Measurements from ENCODE around the gene CHURC1.

The CHURC1 gene

DNA sequence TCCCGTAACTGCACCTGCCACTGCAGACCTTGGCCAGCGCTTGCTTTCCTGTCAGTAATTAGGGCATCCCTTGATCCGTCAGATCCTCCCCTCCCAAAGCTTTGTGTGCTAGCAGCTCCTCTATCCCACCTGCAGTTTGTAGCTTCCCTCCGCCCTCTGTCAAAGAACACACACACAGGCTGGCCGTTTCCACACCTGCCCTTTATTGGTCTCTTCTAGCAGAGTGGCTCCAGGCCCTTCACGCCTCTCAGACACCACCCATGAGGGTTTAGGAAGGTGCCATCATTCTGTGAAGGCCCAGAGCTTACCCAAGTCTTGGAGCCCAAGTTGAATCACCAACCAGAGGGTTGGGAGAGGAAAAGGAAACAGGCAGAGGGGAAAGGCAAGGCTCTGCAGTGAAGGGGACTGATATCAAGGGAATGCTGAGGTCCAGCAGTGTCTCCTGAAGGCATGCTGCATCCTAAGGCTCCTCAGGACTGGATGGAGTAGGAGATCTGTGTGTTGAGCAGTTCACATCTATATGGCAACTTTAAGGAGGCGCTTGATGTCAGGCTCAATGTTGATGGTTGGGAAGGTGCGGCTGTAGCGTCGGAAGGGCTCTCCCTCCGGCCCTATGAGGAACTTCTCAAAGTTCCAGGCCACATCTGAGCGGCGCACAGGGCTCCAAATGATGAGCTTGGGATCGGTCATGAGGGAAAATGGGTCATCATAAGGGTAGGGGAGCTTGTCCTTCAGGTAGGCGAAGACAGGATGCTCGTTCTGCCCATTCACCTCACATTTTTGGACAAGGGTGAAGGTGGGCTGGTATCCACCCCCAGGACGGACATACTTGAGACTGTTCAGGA is 24.9 kb downstream of the CHURC1 start:
- no peak for DNase-seq (ENCODE audit: low read depth)

DNA sequence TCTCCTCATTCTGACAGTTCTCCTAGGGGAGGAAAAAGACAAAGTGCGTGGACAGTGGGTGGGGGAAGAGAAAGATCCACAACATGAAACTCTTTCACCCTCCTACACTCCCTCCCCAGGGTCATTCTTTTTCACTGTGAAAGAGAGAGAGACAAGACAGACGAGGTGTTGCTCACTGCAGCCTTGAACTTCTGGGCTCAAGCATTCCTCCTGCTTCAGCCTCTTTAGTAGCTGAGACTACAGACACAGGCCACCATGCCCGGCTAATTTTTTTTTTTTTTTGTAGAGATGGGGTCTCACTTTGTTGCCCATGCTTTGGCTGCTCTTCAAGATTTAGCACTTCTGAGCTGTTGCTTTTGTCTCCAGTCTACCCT is 25.5 kb downstream of the CHURC1 start:
- no peak for DNase-seq (ENCODE audit: low read depth)

DNA sequence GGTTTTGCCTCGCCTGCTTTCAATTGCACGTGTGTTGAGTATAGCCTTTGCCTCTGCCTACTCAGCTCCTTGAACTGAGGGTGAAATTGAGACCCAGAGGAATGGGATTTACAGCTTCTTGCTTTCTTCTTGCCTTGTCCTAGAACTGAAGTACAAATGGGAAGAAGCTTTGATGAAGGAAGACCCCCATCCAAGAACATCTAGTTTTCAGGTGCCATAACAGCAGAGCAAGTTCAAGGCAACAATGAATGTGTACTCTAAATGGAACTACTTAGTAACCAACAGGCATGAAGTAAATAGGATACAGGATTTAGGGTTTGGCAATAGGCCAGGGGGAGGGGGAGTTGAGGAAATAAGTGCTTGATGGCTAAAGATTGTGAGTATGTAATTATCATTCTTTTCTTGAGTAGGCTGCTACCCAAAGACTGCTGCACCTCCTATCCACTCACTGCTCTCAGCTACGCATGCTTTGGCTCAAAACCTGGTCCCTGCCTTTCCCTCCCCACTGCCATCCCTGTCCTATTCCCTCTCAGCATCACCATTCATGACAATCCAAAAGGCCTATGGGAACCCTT is 26.2 kb downstream of the CHURC1 start:
- DNase-seq (ENCODE audit: low read depth): no peak

DNA sequence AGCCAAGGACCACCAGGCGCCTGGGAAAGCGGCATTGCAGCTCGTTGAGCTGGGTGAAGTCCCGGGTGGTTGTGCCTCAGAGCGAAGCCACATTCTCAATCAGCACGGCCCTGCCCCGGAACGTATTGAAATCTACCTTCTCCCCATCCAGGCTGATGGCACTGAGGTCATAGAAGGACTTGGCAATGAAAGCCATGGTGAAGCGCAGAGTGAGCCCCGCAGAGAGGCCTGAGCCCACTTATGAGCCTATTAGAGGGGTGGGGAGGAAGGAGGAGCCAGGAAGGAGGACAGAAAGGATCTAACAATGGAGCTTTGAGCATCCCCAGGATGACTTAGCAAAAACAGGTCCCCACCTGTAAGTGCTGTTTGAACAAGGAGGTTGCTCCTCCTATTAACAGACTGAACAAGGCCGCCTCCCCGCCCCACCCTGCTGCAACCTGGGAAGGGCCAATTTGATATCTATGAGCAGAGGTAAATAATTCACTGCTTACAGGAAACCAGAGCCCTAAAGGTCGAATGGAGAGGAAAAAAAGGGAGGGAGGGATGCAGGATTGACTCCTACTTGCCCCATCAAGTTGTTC is 28.4 kb downstream of the CHURC1 start, which contains the start of gene GPX2:
Gene GPX2 (minus strand): TSS at position 215 of the 581 bp plus-strand sequence. CDS start 19 bp downstream, at position 196.
- no peak for DNase-seq (ENCODE audit: low read depth)

DNA sequence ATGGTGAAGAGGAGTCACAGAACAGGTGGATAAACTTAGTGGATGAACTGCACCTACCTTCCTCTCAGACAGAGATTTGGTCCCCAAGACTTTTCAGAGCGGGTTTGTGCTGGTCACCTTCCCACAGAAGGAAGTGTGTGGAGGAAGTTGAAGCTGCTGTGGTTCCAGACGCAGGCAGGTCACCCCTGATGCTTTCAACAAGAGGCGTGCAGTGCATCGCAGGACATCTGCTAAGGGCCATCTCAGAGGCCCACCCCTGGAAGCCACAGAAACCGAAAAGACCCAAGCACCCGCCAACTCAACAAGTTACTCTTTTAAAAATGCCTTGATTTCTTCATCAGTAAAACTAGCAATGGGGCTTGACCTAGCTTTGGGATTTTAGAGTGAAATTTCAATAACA is 29.3 kb downstream of the CHURC1 start:
- no peak for DNase-seq (ENCODE audit: low read depth)

DNA sequence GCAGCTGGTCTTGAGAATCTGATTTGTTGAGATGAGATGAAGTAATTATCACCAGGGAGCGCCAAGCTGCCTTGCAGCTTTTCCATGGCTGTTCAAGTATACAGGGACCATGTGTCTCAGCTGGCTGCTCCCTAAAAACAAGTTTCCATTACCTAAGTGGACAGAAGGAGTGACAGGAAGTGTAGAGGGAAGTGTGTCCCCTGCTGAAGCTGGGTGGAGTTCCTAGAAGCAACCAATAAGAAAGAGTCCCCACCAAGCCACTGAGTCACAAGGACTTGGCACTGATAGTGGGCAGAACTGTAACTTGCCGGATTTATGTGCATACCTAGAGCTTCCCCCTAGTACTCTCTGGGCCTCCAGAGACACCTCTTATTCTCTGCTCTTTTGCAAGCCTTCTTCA is 29.8 kb downstream of the CHURC1 start:
- DNase-seq (ENCODE audit: low read depth): no peak

DNA sequence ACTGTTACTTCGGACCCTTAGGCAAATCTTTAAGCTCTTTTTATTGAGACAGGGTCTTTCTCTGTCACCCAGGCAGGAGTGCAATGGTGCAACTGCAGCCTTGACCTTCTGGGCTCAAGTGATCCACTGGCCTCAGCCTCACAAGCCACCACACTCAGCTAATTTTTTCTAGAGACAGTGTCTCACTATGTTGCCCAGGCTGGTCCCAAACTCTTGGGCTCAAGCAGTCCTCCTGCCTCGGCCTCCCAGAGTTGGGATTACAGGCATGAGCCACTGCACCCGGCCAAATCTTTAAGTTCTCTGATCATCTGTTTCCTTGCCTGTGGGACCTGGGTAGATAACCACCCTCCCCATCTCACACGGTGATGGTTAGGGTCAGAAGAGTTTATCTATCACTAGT is 30.6 kb downstream of the CHURC1 start:
- DNase-seq (ENCODE audit: low read depth): no peak

DNA sequence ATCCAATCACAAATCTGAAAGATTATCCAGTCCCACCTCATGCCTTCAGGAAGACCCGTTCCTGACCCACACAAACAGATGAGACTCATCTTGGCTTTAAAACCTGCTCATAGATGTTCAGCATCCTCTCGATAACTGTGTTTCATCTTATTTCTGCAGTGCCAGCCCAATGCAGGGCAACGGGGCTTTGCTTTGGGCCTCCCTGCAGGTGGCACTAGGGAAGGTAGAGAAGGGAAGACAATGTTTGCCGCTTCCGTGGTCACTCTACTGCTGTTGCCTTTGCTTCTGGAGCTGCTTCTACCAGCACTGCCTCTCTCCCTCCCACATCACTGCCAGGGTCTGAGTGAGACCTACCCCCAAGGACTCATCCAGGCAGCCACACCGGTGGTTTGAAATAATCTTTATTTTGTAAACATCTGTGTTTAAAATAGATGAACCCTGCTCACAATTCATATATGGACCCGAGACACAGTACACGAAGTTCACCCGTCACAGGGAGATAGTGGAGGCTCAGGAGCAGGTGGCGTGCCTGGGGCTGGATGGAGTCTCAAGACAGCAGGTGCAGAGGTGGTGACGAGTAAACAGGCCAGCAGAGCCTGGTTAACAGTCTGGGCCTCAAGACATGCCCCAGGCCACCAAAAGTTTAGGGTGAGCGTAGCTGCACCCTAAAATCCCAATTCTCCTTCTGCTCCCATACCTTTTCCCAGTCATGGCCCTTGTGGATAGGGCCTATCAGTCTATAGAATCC is 31.4 kb downstream of the CHURC1 start:
- DNase-seq (ENCODE audit: low read depth): no peak

DNA sequence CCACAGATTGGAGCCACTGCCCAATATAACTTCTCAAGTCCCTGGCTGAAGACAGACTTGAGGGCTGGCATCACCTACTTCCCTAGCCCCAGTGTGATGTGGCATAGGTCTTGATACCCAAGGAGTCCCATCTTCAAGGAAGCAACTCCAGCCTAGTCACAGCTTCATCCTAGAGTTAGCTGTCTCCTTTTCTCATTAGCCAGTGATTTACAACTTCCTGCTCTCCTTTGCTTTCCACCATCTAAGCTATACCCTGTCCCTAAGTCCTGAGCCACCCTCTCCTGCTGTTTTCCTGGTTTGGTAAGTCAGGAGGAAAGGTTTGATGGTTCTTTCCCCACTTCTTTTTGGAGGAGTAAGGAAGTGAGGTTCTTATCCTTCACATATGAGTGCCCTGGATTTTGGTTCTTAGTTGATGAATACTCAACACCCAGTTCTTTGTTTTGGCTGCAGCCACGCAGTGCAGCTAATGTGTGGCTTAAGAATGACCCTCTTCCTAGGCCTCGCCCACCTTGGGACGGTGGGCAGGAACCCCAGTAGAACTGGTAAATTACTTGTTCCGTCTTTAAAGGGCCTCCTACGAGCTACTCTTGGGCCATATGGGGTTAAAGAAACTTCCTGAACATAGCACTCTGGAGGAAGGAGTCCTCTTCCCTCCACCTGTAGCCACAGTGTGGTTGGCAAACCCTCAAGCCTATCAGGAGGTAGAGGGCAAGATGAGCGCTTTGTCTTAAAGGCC is 32.2 kb downstream of the CHURC1 start:
- no peak for DNase-seq (ENCODE audit: low read depth)

DNA sequence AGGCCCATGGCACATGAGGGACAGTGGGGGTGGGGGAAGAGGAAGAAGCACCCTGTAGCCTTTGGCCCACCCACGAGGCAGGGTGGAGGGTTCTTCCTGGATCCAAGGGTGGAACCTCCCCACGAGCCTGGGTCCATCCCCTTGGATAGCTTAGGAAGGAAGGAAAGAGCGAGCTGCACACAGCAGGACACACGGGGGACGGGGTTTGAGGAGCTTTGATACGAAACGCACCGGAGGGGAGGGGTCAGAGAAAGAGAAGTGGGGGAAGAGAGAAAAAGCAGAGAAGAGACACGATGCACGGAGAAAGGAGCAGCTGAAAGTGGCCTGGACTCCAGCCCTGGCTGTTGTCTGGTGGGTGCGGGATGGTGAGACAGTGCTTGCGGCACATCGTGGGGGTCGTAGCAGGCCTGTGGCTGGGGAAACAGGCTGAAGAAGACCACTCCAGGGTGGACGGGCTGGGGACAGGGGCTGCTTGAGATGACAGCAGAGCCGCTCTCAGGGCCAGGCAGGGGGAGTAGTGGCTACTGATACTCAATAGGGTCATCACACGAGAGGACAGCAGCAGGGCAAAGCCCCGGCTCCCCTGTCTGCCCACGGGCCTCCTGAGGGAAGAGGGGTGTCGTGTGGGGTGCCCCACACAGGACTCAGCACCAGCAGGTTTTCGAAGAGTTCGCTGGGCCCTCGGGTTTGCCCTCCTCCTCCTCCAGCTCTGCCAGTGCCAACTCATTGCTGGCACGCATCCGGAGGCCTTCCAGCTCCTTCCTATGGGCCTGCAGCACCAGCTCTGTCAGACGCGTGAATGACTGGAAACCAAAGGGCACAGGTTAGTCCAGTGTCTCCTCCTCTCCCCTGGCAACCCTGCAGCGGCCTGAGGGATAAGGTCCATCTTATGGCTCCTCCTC is 33.7 kb downstream of the CHURC1 start:
- DNase-seq (ENCODE audit: low read depth): no peak

DNA sequence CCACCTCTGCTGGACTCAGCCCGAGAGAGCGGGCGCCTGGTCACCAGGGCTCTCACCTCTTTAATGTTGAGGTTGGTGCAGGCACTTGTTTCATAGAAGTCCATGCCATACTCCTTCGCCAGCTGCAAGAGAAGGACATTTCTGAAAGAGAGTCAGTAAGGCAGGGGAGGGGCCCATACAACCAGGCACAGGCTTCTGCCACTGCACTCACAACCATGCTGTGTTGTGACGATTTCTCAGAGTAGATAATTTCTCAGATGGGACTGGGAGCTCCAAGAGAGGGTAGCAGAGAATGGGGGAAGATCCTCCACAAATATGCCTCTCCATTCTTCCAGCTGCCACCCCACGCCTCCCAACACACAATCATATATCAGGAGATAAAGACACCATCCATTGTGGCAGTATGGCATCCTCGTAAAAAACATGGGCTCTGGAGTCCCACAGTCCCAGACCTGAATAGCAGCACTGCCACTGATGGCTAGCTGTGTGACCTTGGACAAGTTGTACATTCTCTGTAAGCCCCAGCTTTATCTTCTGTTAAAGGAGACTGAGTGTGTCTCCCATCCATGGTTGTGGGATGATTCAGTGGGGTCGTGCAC is 34.5 kb downstream of the CHURC1 start:
- DNase-seq (ENCODE audit: low read depth): no peak

DNA sequence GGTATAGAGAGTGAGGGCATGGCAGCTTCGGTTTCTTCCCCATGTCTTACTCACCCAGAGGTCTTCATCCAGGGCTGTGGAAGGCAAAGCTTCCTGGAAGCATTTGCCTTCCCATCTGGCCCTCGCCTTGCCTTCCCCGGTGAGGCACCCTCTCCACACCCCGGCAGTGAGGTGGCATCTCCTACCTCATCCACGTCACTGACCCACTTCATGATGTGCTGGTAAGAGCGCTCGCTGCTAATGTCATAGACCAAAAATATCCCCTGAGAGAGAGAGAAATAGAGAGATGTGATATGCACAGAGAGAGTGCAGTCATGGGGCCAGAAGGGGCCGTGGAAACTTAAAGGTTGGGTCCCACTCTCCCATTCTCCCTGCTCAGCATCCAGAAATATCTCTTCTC is 36.6 kb downstream of the CHURC1 start:
- no peak for DNase-seq (ENCODE audit: low read depth)

DNA sequence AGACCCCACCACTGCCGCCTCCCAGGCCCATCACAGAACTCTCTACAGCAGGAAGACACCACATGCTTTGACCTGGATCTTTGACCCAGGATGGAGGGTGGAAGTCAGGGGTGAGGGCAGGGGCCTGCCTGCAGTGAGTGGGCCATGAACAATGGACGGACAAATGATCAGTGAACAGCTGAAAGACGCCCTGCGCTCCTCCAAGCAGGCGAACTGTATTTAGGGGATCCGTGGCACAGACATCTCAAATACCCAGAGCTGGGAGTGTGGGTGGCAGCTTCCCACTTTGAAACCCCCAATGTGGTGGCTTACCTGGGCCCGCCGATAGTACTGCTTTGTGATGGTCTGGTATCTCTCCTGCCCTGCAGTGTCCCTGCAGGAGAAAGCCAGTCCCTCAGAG is 37.0 kb downstream of the CHURC1 start:
- DNase-seq (ENCODE audit: low read depth): no peak

DNA sequence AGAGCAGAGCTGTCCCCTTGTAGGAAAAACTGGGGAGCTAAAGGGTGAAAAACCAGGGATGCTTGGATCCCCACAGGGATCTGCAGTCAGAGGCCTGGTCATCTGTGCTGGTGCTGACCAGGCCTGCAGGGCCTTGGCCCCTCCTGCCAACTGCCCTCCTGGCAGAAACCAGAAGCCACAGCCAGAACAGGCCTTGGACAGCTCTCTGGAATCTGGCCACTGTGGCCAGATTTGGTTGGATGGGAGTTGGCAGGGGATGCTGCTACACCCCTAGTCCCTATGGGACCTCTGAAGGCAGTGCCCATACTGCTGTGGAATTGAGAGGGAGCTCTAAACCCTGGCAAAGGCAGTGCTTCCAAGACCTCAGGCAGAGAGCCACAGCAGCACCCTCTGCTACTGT is 37.5 kb downstream of the CHURC1 start:
- DNase-seq (ENCODE audit: low read depth): no peak

DNA sequence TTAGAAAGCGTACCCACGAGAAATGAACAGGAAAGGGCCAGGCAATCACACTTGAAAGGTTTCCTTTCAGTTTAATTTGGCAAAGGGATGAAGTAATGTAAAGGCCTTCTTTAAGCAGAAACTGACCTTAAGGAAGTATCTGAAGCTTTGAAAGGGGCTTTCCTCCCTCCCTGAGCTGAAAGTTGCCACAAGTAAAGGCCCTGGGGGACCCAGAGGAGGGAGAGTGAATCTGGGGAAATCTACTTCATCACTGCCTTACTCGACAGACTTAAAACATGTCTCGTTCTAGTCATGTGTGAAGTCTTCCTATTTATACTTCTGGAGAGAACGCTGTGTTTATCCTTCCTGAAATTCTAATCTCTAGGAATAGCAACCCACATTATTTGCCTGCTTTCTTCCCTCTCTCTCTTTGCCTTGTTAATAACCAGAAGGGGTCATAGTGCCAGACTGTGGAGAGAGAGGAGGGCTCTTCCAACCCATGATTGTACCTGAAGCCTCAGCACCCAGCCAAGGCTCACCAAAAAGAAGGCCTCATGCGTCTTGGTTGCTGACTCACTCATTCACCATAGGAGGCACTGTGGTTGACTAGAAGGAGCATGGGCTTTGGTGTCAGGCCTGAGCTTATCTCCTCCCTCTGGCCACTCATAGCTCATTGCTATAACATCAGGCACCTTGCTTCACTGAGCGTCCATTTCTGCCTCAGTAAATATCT is 38.5 kb downstream of the CHURC1 start:
- no peak for DNase-seq (ENCODE audit: low read depth)

DNA sequence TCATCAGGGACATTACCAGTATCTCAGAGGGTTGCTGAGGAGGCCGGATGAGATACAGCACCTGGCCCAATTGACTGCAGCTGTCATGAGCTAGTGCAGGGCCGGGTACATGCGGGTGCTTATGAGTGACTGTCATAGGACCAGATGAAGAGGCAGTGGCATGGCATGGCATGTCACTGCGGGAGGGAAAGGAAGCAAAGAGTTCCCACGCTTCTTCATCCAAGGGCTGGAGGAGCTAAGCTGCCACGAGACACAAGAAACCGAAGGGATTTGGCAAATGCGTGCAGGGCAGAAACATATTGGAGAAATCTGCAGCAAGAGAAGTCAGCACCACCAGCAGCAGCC is 39.0 kb downstream of the CHURC1 start:
- no peak for DNase-seq (ENCODE audit: low read depth)

DNA sequence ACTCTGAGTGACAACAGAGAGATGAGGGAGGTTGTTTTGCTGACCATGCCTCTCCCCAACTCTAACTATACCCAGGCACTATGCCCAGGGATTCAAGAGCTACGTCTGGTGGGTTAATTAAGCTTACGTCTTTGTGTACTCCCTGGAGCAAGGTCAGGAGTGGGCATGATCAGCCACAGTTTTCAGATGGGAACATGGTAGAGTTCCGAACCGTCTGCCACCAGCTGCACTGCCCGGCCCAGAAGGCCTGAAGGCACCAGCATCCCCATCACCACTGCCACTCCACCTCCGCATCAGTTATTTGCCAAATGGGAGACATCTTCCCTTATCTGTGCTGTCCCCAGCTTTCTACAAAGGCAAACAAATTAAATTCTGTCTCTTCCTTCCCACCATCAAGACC is 39.4 kb downstream of the CHURC1 start:
- DNase-seq (ENCODE audit: low read depth): no peak

DNA sequence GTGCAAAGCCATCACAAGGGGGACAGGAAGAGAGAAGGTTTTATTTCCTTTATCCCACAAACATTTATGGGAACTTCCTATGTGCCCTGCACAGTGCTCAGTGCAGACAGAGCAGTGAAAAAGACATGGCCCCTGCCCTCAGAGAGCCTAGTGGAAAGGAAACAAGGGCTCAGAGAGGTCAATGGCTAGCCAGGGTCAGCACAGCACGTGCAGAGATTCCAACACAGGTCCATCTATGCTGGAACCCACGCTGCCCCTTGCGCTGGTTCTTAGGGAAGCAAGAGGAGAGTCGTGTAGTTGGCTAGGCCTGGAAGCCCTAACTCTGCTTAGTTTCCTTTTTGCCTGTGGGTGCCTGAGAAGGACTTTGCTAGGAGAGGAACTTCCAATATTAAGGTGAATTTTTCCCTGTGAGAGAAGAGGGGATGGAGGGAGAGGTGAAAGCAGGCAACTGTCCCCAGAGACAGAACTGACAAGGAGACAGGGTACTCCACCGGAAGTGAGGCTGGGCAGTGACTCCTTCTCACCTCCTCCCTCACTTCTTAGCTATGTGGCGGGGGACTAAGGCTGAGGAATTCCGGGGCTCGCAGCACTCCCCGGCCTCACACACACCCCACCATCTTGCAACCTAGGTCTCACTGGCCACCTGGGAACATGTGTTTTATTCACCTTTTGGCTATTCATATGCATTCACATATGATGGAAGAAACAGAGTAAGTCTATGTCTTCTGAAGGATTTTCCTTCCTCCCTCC is 40.4 kb downstream of the CHURC1 start:
- no peak for DNase-seq (ENCODE audit: low read depth)

DNA sequence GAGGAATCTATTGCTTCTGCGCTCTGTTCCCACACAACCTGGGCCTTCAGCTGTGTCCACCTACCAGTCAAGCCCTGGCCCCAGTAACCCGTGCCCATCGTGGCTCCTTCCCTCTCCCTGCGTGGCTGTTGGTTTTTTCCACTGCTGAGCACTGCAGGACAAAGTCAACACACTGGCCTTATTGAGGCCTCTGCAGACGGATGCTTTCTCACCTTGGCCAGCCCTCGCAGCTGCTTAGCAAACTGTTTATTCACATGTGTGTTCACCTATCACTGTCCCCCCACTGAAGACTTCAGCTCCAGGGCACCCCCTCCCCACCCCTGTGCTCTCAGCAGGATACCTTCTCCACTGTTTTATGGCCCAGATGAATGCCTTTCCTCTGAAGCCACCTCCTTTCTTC is 41.0 kb downstream of the CHURC1 start:
- DNase-seq (ENCODE audit: low read depth): no peak
